ENCODE results near the gene CYB561. TPM values are rescaled to one million over a fixed set of nuclear protein-coding genes. Genes with fewer than 3 reads are reported as not detected.
A peak's percentile ranks its signal among the peaks of the same experiment; 100 is the strongest.
"Not testable (repeated sequence)": the region's sequence is repeated elsewhere in the genome, so short reads cannot be mapped to it uniquely, and the experiment has no call there.

The CYB561 gene
- polyA plus RNA-seq, 4 donors = 5.6 to 35.5 (median 25.6) TPM

DNA sequence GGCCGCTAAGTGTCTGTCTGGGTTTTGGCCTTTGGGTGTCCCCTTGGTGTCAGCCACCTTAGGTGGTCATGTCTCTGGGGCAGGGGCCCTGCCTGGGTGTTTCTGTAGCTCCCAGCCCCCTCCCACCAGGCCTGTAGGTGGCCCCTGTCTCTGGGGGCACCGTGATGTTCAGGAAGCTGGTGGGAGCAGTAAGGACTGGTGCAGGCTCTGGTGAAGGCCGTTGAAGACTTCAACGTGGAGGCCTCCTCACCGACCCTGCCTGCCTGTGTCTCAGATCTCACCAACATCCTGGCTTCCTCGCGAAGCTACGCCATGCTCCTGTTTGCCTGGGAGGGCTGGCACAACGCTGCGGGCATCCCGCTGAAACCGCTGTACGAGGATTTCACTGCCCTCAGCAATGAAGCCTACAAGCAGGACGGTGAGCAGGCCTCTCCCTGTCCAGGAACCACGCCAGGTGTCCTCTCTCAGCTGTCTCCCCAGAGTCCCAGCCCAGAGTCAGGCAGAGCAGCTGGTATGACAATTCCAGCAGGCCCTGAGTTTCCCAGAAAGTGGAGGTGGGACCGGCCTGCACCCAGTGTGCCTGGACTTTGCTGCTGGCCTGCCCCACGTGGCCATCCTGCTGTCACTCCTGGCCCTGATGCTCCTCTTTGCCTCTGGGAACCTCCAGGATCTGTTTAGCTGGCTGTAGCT lies 33.5 kb upstream of the CYB561 start:
- no peak for DNase-seq (ENCODE audit: low read depth in 4 of 4, low spot score in 3 of 4)

DNA sequence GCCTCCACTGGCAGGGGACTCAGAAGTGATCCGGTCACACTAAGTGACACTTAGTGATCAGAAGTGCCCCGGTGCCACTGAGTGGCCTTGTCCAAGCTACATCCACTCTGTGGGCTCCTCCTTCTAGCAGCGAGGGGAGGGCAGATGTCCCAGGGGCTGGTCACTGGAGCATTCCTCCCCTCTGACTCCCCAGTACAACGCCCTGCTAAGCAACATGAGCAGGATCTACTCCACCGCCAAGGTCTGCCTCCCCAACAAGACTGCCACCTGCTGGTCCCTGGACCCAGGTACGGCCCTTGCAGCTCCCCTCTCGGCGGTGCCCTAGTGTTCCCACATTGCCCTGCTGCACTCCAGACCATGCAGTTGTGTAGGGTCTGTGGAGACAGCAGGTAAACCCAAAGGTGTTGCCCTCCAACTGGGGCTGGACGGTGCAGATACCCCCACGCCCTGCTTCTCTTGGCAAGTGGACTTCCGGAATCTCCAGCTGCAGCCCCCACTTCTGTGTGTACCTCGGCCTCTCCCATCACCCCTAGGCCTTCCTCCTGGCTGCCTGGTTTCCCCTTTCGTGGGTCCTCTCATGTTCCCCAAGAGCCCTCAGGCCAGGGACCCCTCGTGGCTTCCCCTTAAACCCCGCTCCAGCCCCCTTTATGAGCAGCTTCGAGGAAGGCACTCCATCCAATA lies 32.8 kb upstream of the CYB561 start:
- peak in 1 of 4 donors; percentile 45 for DNase-seq (ENCODE audit: low read depth in 4 of 4, low spot score in 3 of 4)

- no peak for DNase-seq (ENCODE audit: low read depth in 4 of 4, low spot score in 3 of 4)
Observed at GRCh38 chr17:63477480-63478440, 31.7 kb upstream of the CYB561 start.

DNA sequence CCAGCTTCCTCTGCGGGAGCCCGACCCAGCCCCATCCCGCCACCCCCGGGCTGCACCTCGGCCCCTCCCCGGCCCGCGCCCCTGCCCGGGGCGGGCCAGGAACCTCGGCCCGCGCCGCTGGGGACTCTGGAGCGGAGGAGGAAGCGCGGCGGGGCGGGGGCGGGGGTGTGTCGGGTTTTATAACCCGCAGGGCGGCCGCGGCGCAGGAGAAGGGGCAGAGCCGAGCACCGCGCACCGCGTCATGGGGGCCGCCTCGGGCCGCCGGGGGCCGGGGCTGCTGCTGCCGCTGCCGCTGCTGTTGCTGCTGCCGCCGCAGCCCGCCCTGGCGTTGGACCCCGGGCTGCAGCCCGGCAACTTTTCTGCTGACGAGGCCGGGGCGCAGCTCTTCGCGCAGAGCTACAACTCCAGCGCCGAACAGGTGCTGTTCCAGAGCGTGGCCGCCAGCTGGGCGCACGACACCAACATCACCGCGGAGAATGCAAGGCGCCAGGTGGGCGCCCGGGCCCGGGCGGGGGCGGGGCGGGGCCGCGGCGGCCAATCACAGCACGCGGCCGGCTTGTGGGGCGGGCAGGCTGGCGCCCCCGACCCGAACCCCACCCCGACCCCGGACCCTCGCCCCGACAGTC lies 30.9 kb upstream of the CYB561 start, which contains the start of gene ACE:
Gene ACE, plus strand, starts transcription at position 208 of the 626 bp plus-strand sequence. Its CDS starts 34 bp downstream, at position 242.
- DNase-seq (ENCODE audit: low read depth in 4 of 4, low spot score in 3 of 4) = no peak

DNA sequence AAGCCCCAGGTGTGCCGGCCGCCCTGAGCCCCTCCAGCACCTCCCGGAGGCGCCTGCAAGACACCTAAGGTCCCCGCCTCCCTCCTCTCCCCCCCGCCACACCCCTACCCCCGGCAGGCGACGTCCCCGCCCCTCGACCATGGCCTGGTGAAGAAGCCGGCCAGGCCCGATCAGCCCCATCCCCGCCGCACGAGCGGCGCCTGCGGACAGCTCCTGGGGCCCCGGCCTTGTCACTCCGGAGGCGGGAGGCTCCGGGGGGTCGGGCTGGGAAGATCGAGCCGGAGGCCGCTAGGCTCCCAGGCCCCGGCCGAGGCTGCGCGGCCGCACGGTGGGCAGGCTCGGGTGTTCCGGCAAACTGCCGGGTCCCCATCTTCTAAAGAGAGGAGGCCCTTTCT lies 30.4 kb upstream of the CYB561 start:
- DNase-seq (ENCODE audit: low read depth in 4 of 4, low spot score in 3 of 4) = no peak

- no peak for DNase-seq (ENCODE audit: low read depth in 4 of 4, low spot score in 3 of 4)
Observed at GRCh38 chr17:63475491-63476412, 29.6 kb upstream of the CYB561 start.

DNA sequence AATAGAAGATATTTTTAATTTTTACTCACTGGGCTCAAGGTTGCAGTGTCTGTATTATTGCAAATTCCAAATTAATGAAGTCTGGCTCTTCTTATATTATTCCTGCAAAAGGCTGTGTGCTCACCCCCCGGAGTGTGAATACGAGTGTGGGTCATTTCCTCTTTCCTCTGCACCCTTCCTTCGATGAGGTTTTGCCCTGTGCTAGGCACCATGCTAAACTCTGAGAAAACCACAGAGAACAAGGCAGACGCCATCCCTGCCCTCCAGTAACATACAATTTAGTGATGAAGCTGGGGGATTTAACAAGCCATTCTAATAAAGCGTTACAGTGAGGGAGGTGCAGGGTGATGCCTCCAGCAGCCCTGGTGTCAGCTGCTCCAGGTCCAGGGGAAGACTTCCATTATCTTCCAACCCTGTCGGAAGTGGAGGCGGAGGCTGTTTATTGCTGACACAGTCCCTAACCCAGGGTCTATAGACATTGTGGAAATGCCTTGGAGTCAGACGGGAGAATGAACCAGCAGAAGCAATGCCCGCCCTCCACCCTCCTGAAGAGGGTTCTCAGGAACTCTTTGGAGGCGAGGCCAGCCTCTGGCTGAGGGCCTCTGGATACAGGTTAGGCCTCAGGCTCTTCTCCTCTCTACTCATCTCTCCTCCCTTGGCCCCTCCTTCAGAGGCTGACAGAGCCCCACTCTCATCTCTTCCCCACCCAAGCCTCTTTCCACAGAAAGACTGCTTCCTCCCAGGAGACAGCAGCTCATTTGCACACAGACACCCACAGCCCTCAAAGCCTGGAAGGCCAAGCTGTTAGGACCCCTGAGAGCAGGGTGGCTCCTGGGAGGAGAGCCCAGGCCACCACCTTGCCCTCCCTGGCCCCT lies 28.7 kb upstream of the CYB561 start:
- no peak for DNase-seq (ENCODE audit: low read depth in 4 of 4, low spot score in 3 of 4)

GRCh38 chr17:63474174-63474573 lies 28.1 kb upstream of the CYB561 start:
- DNase-seq (ENCODE audit: low read depth in 4 of 4, low spot score in 3 of 4) = no peak

DNA sequence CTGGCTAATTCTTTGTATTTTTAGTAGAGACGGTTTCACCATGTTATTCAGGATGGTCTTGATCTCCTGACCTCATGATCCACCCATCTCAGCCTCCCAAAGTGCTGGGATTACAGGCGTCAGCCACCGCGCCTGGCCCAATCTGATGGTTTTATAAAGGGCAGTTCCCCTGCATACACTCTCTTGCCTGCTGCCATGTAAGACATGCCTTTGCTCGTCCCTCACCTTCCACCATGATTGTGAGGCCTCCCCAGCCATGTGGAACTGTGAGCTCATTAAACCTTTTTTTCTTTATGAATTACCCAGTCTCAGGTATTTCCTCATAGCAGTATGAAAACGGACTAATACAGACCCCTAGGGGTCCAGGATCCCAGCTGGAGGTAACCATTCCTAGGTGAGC lies 22.0 kb upstream of the CYB561 start:
- DNase-seq (ENCODE audit: low read depth in 4 of 4, low spot score in 3 of 4) = not testable (repeated sequence)

GRCh38 chr17:63464691-63465236 lies 18.7 kb upstream of the CYB561 start:
- no peak for DNase-seq (ENCODE audit: low read depth in 4 of 4, low spot score in 3 of 4)

DNA sequence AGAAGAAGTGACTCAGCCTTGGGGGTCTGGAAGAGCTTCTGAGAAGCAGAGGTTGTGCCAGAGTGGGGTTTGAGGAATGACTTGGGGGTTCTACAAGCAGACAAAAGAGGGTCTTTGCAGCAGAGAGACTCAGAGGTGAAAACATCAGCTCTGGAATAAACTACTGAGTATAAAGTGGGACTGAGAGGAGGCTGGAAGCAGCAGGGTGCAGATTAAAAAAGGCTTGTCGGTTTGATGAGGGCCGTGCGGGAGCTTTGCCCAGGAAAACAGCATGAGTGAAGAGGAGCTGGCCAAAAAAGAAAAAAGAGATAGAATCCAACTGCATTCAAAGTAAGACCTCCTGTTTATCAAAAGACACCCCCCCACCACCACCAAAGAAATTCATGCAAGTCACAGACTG lies 17.7 kb upstream of the CYB561 start:
- no peak for DNase-seq (ENCODE audit: low read depth in 4 of 4, low spot score in 3 of 4)

GRCh38 chr17:63460018-63460417 lies 13.9 kb upstream of the CYB561 start:
- DNase-seq (ENCODE audit: low read depth in 4 of 4, low spot score in 3 of 4) = no peak

DNA sequence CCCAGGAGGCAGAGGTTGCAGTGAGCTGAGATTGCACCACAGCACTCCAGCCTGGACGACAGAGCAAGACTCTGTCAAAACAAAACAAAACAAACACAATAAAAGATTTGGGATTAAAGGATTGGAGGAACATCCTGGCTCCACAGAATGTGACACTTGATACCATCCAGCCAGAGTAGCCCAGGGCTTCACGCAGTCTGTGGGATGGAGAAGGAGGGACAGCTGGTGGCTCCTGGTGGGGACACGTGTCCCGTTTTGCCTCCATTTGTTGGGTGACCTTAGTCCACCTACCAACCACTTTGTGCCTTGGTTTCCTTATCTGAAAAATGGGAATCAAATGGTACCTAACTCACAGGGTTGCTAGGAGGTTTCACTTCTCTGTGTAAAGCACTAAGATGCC lies 12.4 kb upstream of the CYB561 start:
- DNase-seq (ENCODE audit: low read depth in 4 of 4, low spot score in 3 of 4) = no peak

- DNase-seq (ENCODE audit: low read depth in 4 of 4, low spot score in 3 of 4) = no peak
Observed at GRCh38 chr17:63455417-63455816, 9.3 kb upstream of the CYB561 start.

- no peak for DNase-seq (ENCODE audit: low read depth in 4 of 4, low spot score in 3 of 4)
Observed at GRCh38 chr17:63454915-63455314, 8.8 kb upstream of the CYB561 start.

- DNase-seq (ENCODE audit: low read depth in 4 of 4, low spot score in 3 of 4) = not testable (repeated sequence)
Observed at GRCh38 chr17:63454357-63454756, 8.3 kb upstream of the CYB561 start.

- DNase-seq (ENCODE audit: low read depth in 4 of 4, low spot score in 3 of 4) = no peak
Observed at GRCh38 chr17:63452962-63453551, 7.0 kb upstream of the CYB561 start.
